Sigmoid colon (tissue), 7 donors: ENCODE results near the gene TENM4. TPM values are rescaled to one million over a fixed set of nuclear protein-coding genes. Genes with fewer than 3 reads are reported as not detected.
"Not testable (repeated sequence)": the region's sequence is repeated elsewhere in the genome, so short reads cannot be mapped to it uniquely, and the experiment has no call there.

Experiments
- DNase-seq: peaks from one replicate; pipeline ENCODE4 v3.0.0-alpha.2; 2019
- H3K27ac ChIP-seq, 4 donors: fragments of 200-600 bp; sonication (generic); one replicate each; pipeline ENCODE4 v1.5.1; 2016 to 2019; ENCODE audit warnings: mild to moderate bottlenecking in 1 of 4
- H3K27me3 ChIP-seq, 3 donors: fragments of 200-600 bp; sonication (generic); one replicate each; pipeline ENCODE4 v1.5.1; 2019; ENCODE audit warnings: mild to moderate bottlenecking in 1 of 3
- H3K36me3 ChIP-seq, 4 donors: fragments of 200-600 bp; sonication (generic); one replicate each; pipeline ENCODE4 v1.5.1; 2016 to 2019
- H3K4me1 ChIP-seq, 4 donors: fragments of 200-600 bp; sonication (generic); one replicate each; pipeline ENCODE4 v1.5.1; 2017 to 2019
- H3K4me3 ChIP-seq, 4 donors: fragments of 200-600 bp; sonication (generic); one replicate each; pipeline ENCODE4 v1.5.1; 2017 to 2019; ENCODE audit warnings: mild to moderate bottlenecking in 2 of 4, moderate library complexity in 1 of 4
- H3K9me3 ChIP-seq, 4 donors: fragments of 200-600 bp in 3 of 4; sonication (generic) in 3 of 4; one replicate each; pipeline versions ENCODE4 v1.5.1 to v1.6.1; 2013 to 2019
- CTCF ChIP-seq, 4 experiments: fragments of 450-650 bp in 3 of 4; fragments of 200-600 bp in 1 of 4; IDR thresholded peaks; one replicate each; pipeline ENCODE4 v1.5.1; 2016 to 2019; ENCODE audit warnings: antibody characterized with exemption in 4 of 4, mild to moderate bottlenecking in 3 of 4, moderate library complexity in 2 of 4
- EP300 ChIP-seq, 4 donors: sonication (generic); formaldehyde crosslinking; IDR thresholded peaks; one replicate each; pipeline ENCODE4 v1.6.1; 2017; ENCODE audit warnings: antibody characterized with exemption in 4 of 4
- POLR2A ChIP-seq, 2 donors: fragments of 450-650 bp; IDR thresholded peaks; one replicate each; pipeline ENCODE4 v1.6.1; 2016; ENCODE audit warnings: antibody characterized with exemption in 2 of 2, mild to moderate bottlenecking in 2 of 2, moderate library complexity in 2 of 2
- POLR2AphosphoS5 ChIP-seq, 4 donors: sonication (generic); formaldehyde crosslinking; IDR thresholded peaks; one replicate each; pipeline ENCODE4 v1.6.1; 2017; ENCODE audit warnings: antibody characterized with exemption in 4 of 4
- WGBS, 2 donors: extraction: QIAGEN DNeasy Blood & Tissue Kit; methylation state at CpG; one replicate each; pipeline ENCODE4 v1.1.7; 2013; 5-methylcytosine and 5-hydroxymethylcytosine counted together
- intact Hi-C: fragments of 100-400 bp; cut with DNase I; formaldehyde crosslinking; loops from one replicate; pipeline ENCODE4 v1.15.1; 2023
- polyA plus RNA-seq, 3 donors: library from polyadenylated mRNA; stranded (reverse); fragments of 200-250 nt; gene quantifications; one replicate each; pipeline ENCODE4 v1.2.3, GENCODE V29; 2013
- total RNA-seq, 4 donors: library from RNA; depleted of rRNA; stranded (reverse); fragments of >200 nt; gene quantifications; one replicate each; pipeline ENCODE4 v1.1.0, GENCODE V29; 2016
- donor health status: healthy with polysubstance abuse.
- donor health status: Bipolar disorder and iron deficiency.
- donor health status: healthy.

TENM4 gene
- total and polyA plus RNA-seq, 7 donors, result 0.23 to 14.6 (median 1.9) TPM; not detected in 1

GRCh38 chr11:79195209-79195608 is 245.6 kb downstream of the TENM4 start:
- no peak for DNase-seq
- H3K36me3 ChIP-seq, result no peaks in the 10 kb centered on the region
- no peak for TF ChIP-seq POLR2A (IDR thresholded peaks at IDR 0.05)
- no peak for TF ChIP-seq POLR2AphosphoS5 (IDR thresholded peaks at IDR 0.05)
- TF ChIP-seq EP300 (IDR thresholded peaks at IDR 0.05), result no peak
- TF ChIP-seq CTCF (IDR thresholded peaks at IDR 0.05), result no peak
- no peaks in the 10 kb centered on the region for H3K27me3 ChIP-seq
- H3K9me3 ChIP-seq, result no peaks in the 10 kb centered on the region
- no peak overlapping the region for H3K4me3 ChIP-seq
- 87 to 93% methylated on average over 4 of the region's 4 CpGs for WGBS, 2 donors
- no peak overlapping the region for H3K27ac ChIP-seq
- intact Hi-C loops, result no loop called here
- no peaks in the 10 kb centered on the region for H3K4me1 ChIP-seq

GRCh38 chr11:79193663-79194310 is 247.0 kb downstream of the TENM4 start:
- Histone ChIP-seq H3K36me3 (no peaks in the 10 kb centered on the region), H3K27ac (no peak overlapping the region), H3K4me3 (no peak overlapping the region), H3K4me1 (no peaks in the 10 kb centered on the region), H3K27me3 (no peaks in the 10 kb centered on the region), H3K9me3 (no peaks in the 10 kb centered on the region)
- TF ChIP-seq POLR2AphosphoS5 (IDR thresholded peaks at IDR 0.05) (no peak), POLR2A (IDR thresholded peaks at IDR 0.05) (no peak), EP300 (IDR thresholded peaks at IDR 0.05) (no peak), CTCF (IDR thresholded peaks at IDR 0.05) (no peak)
- intact Hi-C loops, result no loop called here
- DNase-seq, result no peak
- 75 to 85% methylated on average over 7 of the region's 7 CpGs for WGBS, 2 donors

- TF ChIP-seq EP300 (IDR thresholded peaks at IDR 0.05) (no peak), POLR2AphosphoS5 (IDR thresholded peaks at IDR 0.05) (no peak), POLR2A (IDR thresholded peaks at IDR 0.05) (no peak), CTCF (IDR thresholded peaks at IDR 0.05) (no peak)
- intact Hi-C loops, result no loop called here
- no peak overlapping the region for H3K4me3 ChIP-seq
- 69 to 73% methylated on average over 2 of the region's 2 CpGs for WGBS, 2 donors
- H3K27me3 ChIP-seq, result no peaks in the 10 kb centered on the region
- no peak for DNase-seq
- no peaks in the 10 kb centered on the region for H3K36me3 ChIP-seq
- H3K27ac ChIP-seq, result no peak overlapping the region
- peaks cover 0 to 3% (median 0%) of the 10 kb centered on the region in 4 donors for H3K9me3 ChIP-seq
- no peaks in the 10 kb centered on the region for H3K4me1 ChIP-seq
Observed at GRCh38 chr11:79192836-79193235, 248.0 kb downstream of the TENM4 start.

GRCh38 chr11:79191716-79192115 is 249.1 kb downstream of the TENM4 start:
- H3K27ac ChIP-seq, DNase-seq, H3K9me3 ChIP-seq, H3K27me3 ChIP-seq, intact Hi-C loops, H3K4me1 ChIP-seq, H3K4me3 ChIP-seq, H3K36me3 ChIP-seq: not testable (repeated sequence)
- 93 to 96% methylated on average over 29 of the region's 29 CpGs for WGBS, 2 donors

- H3K9me3 ChIP-seq, H3K36me3 ChIP-seq, H3K4me1 ChIP-seq, intact Hi-C loops, DNase-seq, H3K4me3 ChIP-seq, H3K27ac ChIP-seq, H3K27me3 ChIP-seq: not testable (repeated sequence)
- whole genome bisulfite sequencing, 2 donors, result 76 to 79% methylated on average over 4 of the region's 10 CpGs
Observed at GRCh38 chr11:79190553-79190952, 250.3 kb downstream of the TENM4 start.

- 86 to 90% methylated on average over 7 of the region's 7 CpGs for WGBS, 2 donors
- Histone ChIP-seq H3K4me1 (no peaks in the 10 kb centered on the region), H3K4me3 (no peak overlapping the region), H3K9me3 (peaks cover 0 to 5% (median 0%) of the 10 kb centered on the region in 4 donors), H3K27ac (no peak overlapping the region), H3K27me3 (no peaks in the 10 kb centered on the region), H3K36me3 (no peaks in the 10 kb centered on the region)
- TF ChIP-seq POLR2AphosphoS5 (IDR thresholded peaks at IDR 0.05) (no peak), CTCF (IDR thresholded peaks at IDR 0.05) (no peak), EP300 (IDR thresholded peaks at IDR 0.05) (no peak), POLR2A (IDR thresholded peaks at IDR 0.05) (no peak)
- DNase-seq, result no peak
- intact Hi-C loops, result no loop called here
Observed at GRCh38 chr11:79189601-79190000, 251.2 kb downstream of the TENM4 start.
